ENCODE results near the gene GPR87. TPM values are rescaled to one million over a fixed set of nuclear protein-coding genes. Genes with fewer than 3 reads are reported as not detected.

Gene GPR87
- total and polyA plus RNA-seq, 12 donors, result 0.01 TPM; not detected in 11

DNA sequence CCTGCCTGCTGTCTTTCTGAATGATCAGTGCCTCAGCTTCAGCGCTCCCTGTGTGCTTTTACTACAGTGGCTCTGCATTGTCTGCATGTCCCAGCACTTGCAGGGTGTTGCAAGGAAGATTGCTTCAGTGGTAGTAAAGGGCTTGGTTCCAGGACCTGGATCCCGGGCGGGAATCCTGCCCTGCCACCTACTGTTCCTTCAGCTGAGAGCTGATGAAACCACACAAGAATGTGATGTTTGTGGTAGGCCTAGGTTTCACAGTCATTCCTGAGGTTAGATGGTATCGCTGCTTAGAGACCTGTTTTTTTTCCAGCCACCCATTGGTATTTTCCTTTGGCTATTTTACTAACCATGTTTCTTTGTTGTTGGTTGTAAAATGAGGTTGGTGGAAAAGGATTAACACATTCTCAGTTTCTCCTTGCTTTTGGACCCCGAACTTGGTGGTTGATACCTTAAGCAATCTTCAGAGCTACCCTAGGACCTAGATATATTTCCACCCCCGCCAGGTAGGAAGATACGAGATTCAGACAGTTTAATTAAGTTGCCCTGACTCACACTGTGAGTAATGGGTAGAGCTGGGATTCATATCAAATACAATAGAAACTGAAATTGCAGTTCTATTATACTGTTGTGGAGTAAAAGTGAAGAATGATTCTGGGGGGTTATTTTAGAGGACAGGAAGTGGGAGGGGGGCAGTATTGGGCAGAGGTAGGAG, 11.4 kb downstream of the GPR87 start:
- intact Hi-C loops (cut with DNase I), result no loop called here
- Histone ChIP-seq H3K4me1 (peaks cover 0 to 13% (median 0%) of the 10 kb centered on the region in 9 donors), H3K9me3 (no peaks in the 10 kb centered on the region), H3K36me3 (no peaks in the 10 kb centered on the region), H3K4me3 (no peak overlapping the region), H3K27me3 (no peaks in the 10 kb centered on the region), H3K27ac (no peak overlapping the region)
- DNase-seq (no peak), ATAC-seq (peak in 2 of 8 donors; percentile 63 to 72)
- 64 to 70% methylated on average over 7 of the region's 7 CpGs for WGBS, 2 donors
- TF ChIP-seq, protein P1, sequence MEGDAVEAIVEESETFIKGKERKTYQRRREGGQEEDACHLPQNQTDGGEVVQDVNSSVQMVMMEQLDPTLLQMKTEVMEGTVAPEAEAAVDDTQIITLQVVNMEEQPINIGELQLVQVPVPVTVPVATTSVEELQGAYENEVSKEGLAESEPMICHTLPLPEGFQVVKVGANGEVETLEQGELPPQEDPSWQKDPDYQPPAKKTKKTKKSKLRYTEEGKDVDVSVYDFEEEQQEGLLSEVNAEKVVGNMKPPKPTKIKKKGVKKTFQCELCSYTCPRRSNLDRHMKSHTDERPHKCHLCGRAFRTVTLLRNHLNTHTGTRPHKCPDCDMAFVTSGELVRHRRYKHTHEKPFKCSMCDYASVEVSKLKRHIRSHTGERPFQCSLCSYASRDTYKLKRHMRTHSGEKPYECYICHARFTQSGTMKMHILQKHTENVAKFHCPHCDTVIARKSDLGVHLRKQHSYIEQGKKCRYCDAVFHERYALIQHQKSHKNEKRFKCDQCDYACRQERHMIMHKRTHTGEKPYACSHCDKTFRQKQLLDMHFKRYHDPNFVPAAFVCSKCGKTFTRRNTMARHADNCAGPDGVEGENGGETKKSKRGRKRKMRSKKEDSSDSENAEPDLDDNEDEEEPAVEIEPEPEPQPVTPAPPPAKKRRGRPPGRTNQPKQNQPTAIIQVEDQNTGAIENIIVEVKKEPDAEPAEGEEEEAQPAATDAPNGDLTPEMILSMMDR (IDR thresholded peaks at IDR 0.05), result no peak

DNA sequence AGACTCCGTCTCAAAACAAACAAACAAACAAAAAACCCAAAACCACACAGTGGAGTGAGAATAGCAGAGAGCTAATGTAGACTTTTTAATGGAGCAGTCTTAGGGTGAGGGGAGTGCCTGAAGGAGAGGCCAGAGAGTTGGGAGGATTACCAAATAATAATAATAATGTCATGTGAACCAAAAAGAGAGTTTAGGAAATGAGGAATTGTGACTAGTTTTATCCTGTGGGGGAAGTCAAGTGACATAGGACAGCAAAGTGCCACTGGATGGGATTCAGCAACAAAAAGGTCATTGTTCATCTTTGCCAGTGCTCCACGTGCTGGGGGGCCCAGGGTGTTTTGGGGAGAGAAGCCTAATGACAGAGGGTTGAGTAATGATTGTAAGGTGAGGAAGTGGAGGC, 12.9 kb downstream of the GPR87 start:
- no peaks in the 10 kb centered on the region for H3K27me3 ChIP-seq
- ATAC-seq, result no peak
- TF ChIP-seq, protein P1 (IDR thresholded peaks at IDR 0.05), result no peak
- H3K27ac ChIP-seq, result no peak overlapping the region
- H3K36me3 ChIP-seq, result no peaks in the 10 kb centered on the region
- no peak for DNase-seq
- 76 to 79% methylated on average over 2 of the region's 2 CpGs for WGBS, 2 donors
- H3K4me3 ChIP-seq, result no peak overlapping the region
- intact Hi-C loops (cut with DNase I), result no loop called here
- H3K4me1 ChIP-seq, result peaks cover 0 to 13% (median 0%) of the 10 kb centered on the region in 9 donors
- no peaks in the 10 kb centered on the region for H3K9me3 ChIP-seq

- ATAC-seq (no peak), DNase-seq (no peak)
- 86 to 91% methylated on average over 3 of the region's 3 CpGs for WGBS, 2 donors
- no peak overlapping the region for H3K4me3 ChIP-seq
- H3K36me3 ChIP-seq, result no peaks in the 10 kb centered on the region
- H3K4me1 ChIP-seq, result peaks cover 0 to 13% (median 0%) of the 10 kb centered on the region in 9 donors
- TF ChIP-seq, protein P1 (IDR thresholded peaks at IDR 0.05), result no peak
- no peak overlapping the region for H3K27ac ChIP-seq
- H3K27me3 ChIP-seq, result no peaks in the 10 kb centered on the region
- intact Hi-C loops (cut with DNase I), result no loop called here
- no peaks in the 10 kb centered on the region for H3K9me3 ChIP-seq
Measured at GRCh38 chr3:151301787-151302186, 14.8 kb downstream of the GPR87 start.

DNA sequence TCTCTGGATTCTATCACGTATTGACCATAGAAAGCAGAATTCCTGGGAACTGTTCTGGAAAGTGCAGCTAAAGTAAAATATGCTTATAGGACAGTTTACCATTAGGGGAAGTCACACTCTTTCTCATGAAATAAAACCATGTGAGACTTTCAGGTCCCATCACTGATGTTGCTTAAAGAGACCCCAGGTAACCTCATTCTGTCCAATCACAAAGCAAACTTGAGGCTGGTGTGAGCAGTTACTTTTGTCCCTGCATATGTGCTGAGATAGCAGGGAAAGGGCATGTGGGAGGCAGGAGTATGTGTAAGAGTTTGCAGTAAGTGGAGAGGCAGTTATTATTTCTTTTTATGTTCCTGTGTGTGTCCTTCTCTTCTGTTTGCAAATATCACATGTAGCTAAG, 16.1 kb downstream of the GPR87 start:
- ATAC-seq (no peak), DNase-seq (no peak)
- Histone ChIP-seq H3K9me3 (no peaks in the 10 kb centered on the region), H3K27ac (no peak overlapping the region), H3K4me3 (no peak overlapping the region), H3K4me1 (peaks cover 0 to 11% (median 0%) of the 10 kb centered on the region in 9 donors), H3K27me3 (no peaks in the 10 kb centered on the region), H3K36me3 (no peaks in the 10 kb centered on the region)
- TF ChIP-seq, protein P1 (IDR thresholded peaks at IDR 0.05), result no peak
- intact Hi-C loops (cut with DNase I), result no loop called here
- 72 to 93% methylated on average over 1 of the region's 1 CpG for WGBS, 2 donors

Data from heart right ventricle (tissue), 16 donors.